Upper lobe of left lung (tissue), 6 donors: ENCODE data around the gene CHD9. TPM values are rescaled to one million over a fixed set of nuclear protein-coding genes. Genes with fewer than 3 reads are reported as not detected.
A peak's percentile ranks its signal among the peaks of the same experiment; 100 is the strongest.

Experiments used
- ATAC-seq, 2 donors: fragments of 200-7000 bp; cut with Tn5 transposase; one replicate each; pipeline ENCODE4 v1.9.1; 2022; ENCODE audit warnings: mild to moderate bottlenecking in 2 of 2, moderate library complexity in 2 of 2; ENCODE audit not compliant: low FRiP score in 2 of 2
- DNase-seq, 2 donors: peaks; one replicate each; pipeline ENCODE4 v3.0.0-alpha.2; 2019 to 2020
- H3K27ac ChIP-seq, 4 donors: fragments of 200-600 bp; sonication (generic); one replicate each; pipeline ENCODE4 v1.5.1; 2016 to 2019
- H3K27me3 ChIP-seq, 4 donors: fragments of 200-600 bp; sonication (generic); one replicate each; pipeline ENCODE4 v1.5.1; 2017 to 2019
- H3K36me3 ChIP-seq, 4 donors: fragments of 200-600 bp; sonication (generic); one replicate each; pipeline ENCODE4 v1.5.1; 2016 to 2019
- H3K4me1 ChIP-seq, 4 donors: fragments of 200-600 bp; sonication (generic); one replicate each; pipeline ENCODE4 v1.5.1; 2018 to 2019
- H3K4me3 ChIP-seq, 4 donors: fragments of 200-600 bp; sonication (generic); one replicate each; pipeline ENCODE4 v1.5.1; 2017 to 2019; ENCODE audit warnings: mild to moderate bottlenecking in 2 of 4, moderate library complexity in 1 of 4
- H3K9me3 ChIP-seq, 4 donors: fragments of 200-600 bp; sonication (generic); one replicate each; pipeline ENCODE4 v1.5.1; 2018 to 2019
- CTCF ChIP-seq, 6 experiments: fragments of 450-650 bp in 4 of 6; fragments of 200-600 bp in 2 of 6; sonication (generic) in 2 of 6; IDR thresholded peaks; one replicate each; pipeline ENCODE4 v1.5.1; 2016 to 2019; ENCODE audit warnings: antibody characterized with exemption in 6 of 6
- EP300 ChIP-seq, 4 donors: sonication (generic); formaldehyde crosslinking; IDR thresholded peaks; one replicate each; pipeline ENCODE4 v1.5.1; 2017; ENCODE audit warnings: antibody characterized with exemption in 4 of 4, control low read depth in 2 of 4
- POLR2A ChIP-seq, 4 donors: fragments of 450-650 bp; IDR thresholded peaks; one replicate each; pipeline ENCODE4 v1.5.1; 2016 to 2017; ENCODE audit warnings: antibody characterized with exemption in 4 of 4, mild to moderate bottlenecking in 2 of 4
- POLR2AphosphoS5 ChIP-seq, 2 donors: sonication (generic); formaldehyde crosslinking; IDR thresholded peaks; one replicate each; pipeline ENCODE4 v1.5.1; 2017; ENCODE audit warnings: antibody characterized with exemption in 2 of 2
- WGBS, 2 donors: methylation state at CpG; one replicate each; pipeline ENCODE4 v1.1.5; 2017 to 2018; 5-methylcytosine and 5-hydroxymethylcytosine counted together
- total RNA-seq, 6 donors: library from RNA; depleted of rRNA in 4 of 6; stranded (reverse); fragments of >200 nt in 4 of 6; gene quantifications; one replicate each; pipeline versions ENCODE4 v1.1.0 to v1.2.1, GENCODE V29; 2016 to 2021
- donor health status: DM: no; HTN: no; CAD: no; lungs with moderate emphysema.
- donor health status: DM: no; HTN: yes; CAD: no; lungs with severe emphysema.

CHD9 gene
- total RNA-seq, 6 donors from 2014 or later: 55.6 to 98.8 (median 68.3) TPM

- no peak overlapping the region for H3K27ac ChIP-seq
- no peak for DNase-seq
- H3K4me3 ChIP-seq: no peak overlapping the region
- peaks cover 0 to 25% (median 11%) of the 10 kb centered on the region in 4 donors for H3K36me3 ChIP-seq
- peak in 1 of 2 donors; percentile 74 for ATAC-seq
- H3K4me1 ChIP-seq: no peaks in the 10 kb centered on the region
- H3K27me3 ChIP-seq: no peaks in the 10 kb centered on the region
- H3K9me3 ChIP-seq: no peaks in the 10 kb centered on the region
- 75 to 76% methylated on average over 6 of the region's 6 CpGs for WGBS, 2 donors
- TF ChIP-seq CTCF (IDR thresholded peaks at IDR 0.05): peak; percentile 43 to 64 (median 57)
- TF ChIP-seq POLR2A (IDR thresholded peaks at IDR 0.05): no peak
Measured at GRCh38 chr16:53159781-53160436, 105.1 kb downstream of the CHD9 start.

DNA sequence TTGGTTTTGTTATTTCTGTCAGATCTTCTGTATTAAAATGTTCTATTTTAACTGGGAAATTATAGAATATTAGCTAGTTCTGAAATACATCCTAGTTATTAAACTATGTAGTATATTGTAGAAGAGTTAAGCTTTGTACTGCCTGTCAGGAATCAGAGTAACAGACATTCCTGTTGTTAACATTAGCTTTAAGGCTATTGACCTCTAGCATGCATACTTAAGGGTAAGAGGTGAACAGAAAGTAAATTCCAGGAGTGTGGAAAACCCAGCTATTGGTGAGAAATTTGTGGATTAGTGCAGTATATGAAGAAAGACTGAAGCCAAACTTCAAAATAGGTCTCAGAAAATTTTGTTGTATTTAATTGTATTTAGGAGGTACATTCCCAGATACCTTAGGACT, 111.3 kb downstream of the CHD9 start:
- Histone ChIP-seq H3K27ac (no peak overlapping the region), H3K4me3 (no peak overlapping the region), H3K4me1 (peaks cover 5 to 23% (median 15%) of the 10 kb centered on the region in 4 donors), H3K27me3 (no peaks in the 10 kb centered on the region), H3K36me3 (no peaks in the 10 kb centered on the region), H3K9me3 (no peaks in the 10 kb centered on the region)
- DNase-seq (no peak), ATAC-seq (no peak)
- TF ChIP-seq POLR2A (IDR thresholded peaks at IDR 0.05): no peak
- no peak for TF ChIP-seq EP300 (IDR thresholded peaks at IDR 0.05)
- TF ChIP-seq POLR2AphosphoS5 (IDR thresholded peaks at IDR 0.05): no peak
- TF ChIP-seq CTCF (IDR thresholded peaks at IDR 0.05): no peak

- DNase-seq (peak in 1 of 2 donors; percentile 79), ATAC-seq (no peak)
- no peak overlapping the region for H3K27ac ChIP-seq
- WGBS, 2 donors: 66 to 81% methylated on average over 6 of the region's 6 CpGs
- no peaks in the 10 kb centered on the region for H3K9me3 ChIP-seq
- H3K27me3 ChIP-seq: no peaks in the 10 kb centered on the region
- no peak for TF ChIP-seq POLR2A (IDR thresholded peaks at IDR 0.05)
- no peak for TF ChIP-seq EP300 (IDR thresholded peaks at IDR 0.05)
- no peak for TF ChIP-seq POLR2AphosphoS5 (IDR thresholded peaks at IDR 0.05)
- no peak for TF ChIP-seq CTCF (IDR thresholded peaks at IDR 0.05)
- no peak overlapping the region for H3K4me3 ChIP-seq
- no peaks in the 10 kb centered on the region for H3K36me3 ChIP-seq
- H3K4me1 ChIP-seq: peaks cover 5 to 26% (median 15%) of the 10 kb centered on the region in 4 donors
Measured at GRCh38 chr16:53168744-53169143, 114.0 kb downstream of the CHD9 start.

DNA sequence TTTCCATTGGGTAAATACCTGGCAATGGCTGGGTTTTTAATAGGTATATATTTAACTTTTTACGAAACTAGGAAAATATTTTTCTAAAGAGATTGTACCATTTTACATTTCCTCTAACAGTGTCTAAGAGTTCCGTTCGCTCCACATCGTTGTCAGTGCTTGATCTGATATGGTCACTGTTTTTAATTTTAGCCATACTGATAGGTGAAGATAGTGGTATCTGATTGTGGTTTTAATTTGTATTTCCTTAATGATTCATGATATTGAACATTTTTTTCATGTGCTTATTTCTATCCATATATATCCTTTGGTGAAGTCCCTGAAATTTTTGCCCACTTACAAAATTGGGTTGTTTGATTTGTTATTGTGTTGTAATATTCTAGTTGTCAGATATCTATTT, 117.7 kb downstream of the CHD9 start:
- H3K9me3 ChIP-seq: no peaks in the 10 kb centered on the region
- no peak overlapping the region for H3K27ac ChIP-seq
- no peak for DNase-seq
- H3K27me3 ChIP-seq: no peaks in the 10 kb centered on the region
- WGBS, 2 donors: 66 to 67% methylated on average over 4 of the region's 4 CpGs
- no peak for ATAC-seq
- peaks cover 5 to 20% (median 16%) of the 10 kb centered on the region in 4 donors for H3K4me1 ChIP-seq
- H3K36me3 ChIP-seq: no peaks in the 10 kb centered on the region
- TF ChIP-seq EP300 (IDR thresholded peaks at IDR 0.05): no peak
- no peak for TF ChIP-seq CTCF (IDR thresholded peaks at IDR 0.05)
- TF ChIP-seq POLR2A (IDR thresholded peaks at IDR 0.05): no peak
- TF ChIP-seq POLR2AphosphoS5 (IDR thresholded peaks at IDR 0.05): no peak
- no peak overlapping the region for H3K4me3 ChIP-seq

DNA sequence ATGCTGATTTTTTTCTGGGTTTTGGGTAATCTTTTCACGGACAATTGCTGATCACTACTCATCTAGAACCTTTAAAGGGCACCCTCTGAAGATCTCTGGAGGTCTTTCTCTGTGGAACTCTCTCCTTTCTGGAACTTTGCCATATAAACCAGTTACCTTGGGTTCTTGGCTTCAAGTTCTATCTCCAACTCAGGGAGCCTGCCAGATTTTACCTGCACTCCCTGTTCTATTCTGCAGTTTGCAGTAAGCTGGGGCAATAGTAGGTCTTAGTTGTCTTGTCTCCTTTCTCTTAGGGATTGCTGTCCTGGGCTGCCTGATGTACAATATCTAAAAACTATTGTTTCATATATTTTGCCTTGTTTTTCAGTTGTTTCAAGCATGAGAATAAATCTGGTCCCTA, 120.3 kb downstream of the CHD9 start:
- Histone ChIP-seq H3K27ac (no peak overlapping the region), H3K4me3 (no peak overlapping the region), H3K36me3 (no peaks in the 10 kb centered on the region), H3K27me3 (no peaks in the 10 kb centered on the region), H3K9me3 (no peaks in the 10 kb centered on the region), H3K4me1 (peaks cover 4 to 18% (median 9%) of the 10 kb centered on the region in 4 donors)
- ATAC-seq (no peak), DNase-seq (no peak)
- no peak for TF ChIP-seq POLR2AphosphoS5 (IDR thresholded peaks at IDR 0.05)
- no peak for TF ChIP-seq CTCF (IDR thresholded peaks at IDR 0.05)
- TF ChIP-seq EP300 (IDR thresholded peaks at IDR 0.05): no peak
- no peak for TF ChIP-seq POLR2A (IDR thresholded peaks at IDR 0.05)
- 91 to 92% methylated on average over 1 of the region's 1 CpG for WGBS, 2 donors
